Mucosa of stomach (tissue), 1 donor: Measurements from ENCODE around the gene SCN11A.

Source experiments
- H3K27me3 ChIP-seq: one replicate; pipeline ENCODE4 v1.7.0; 2013; ENCODE audit warnings: mild to moderate bottlenecking, low read length; ENCODE audit not compliant: control insufficient read depth, insufficient read depth
- H3K36me3 ChIP-seq: one replicate; pipeline ENCODE4 v1.7.0; 2013; ENCODE audit warnings: low read length; ENCODE audit not compliant: control insufficient read depth, insufficient read depth
- H3K4me1 ChIP-seq: one replicate; pipeline ENCODE4 v1.7.0; 2013; ENCODE audit warnings: mild to moderate bottlenecking, low read length; ENCODE audit not compliant: control insufficient read depth, insufficient read depth
- H3K4me3 ChIP-seq: one replicate; pipeline ENCODE4 v1.7.0; 2013; ENCODE audit warnings: low read length
- H3K9ac ChIP-seq: one replicate; pipeline ENCODE4 v1.7.0; 2013; ENCODE audit warnings: mild to moderate bottlenecking, low read length, moderate library complexity
- H3K9me3 ChIP-seq: one replicate; pipeline ENCODE4 v1.7.0; 2013; ENCODE audit warnings: mild to moderate bottlenecking, low read length, moderate library complexity; ENCODE audit not compliant: control insufficient read depth
- donor health status: Pancreatic carcinoma.

Gene SCN11A

GRCh38 chr3:39021465-39022285 is 30.1 kb downstream of the SCN11A start:
- Histone ChIP-seq H3K4me1 (no peaks in the 10 kb centered on the region), H3K4me3 (no peak overlapping the region), H3K9me3 (no peaks in the 10 kb centered on the region), H3K9ac (no peak overlapping the region), H3K27me3 (no peaks in the 10 kb centered on the region), H3K36me3 (no peaks in the 10 kb centered on the region)

GRCh38 chr3:39021029-39021428 is 30.7 kb downstream of the SCN11A start:
- Histone ChIP-seq H3K9ac (no peak overlapping the region), H3K36me3 (no peaks in the 10 kb centered on the region), H3K4me3 (no peak overlapping the region), H3K27me3 (no peaks in the 10 kb centered on the region), H3K4me1 (no peaks in the 10 kb centered on the region), H3K9me3 (no peaks in the 10 kb centered on the region)

- H3K4me3 ChIP-seq = no peak overlapping the region
- H3K27me3 ChIP-seq = no peaks in the 10 kb centered on the region
- H3K9ac ChIP-seq = no peak overlapping the region
- H3K9me3 ChIP-seq = no peaks in the 10 kb centered on the region
- H3K4me1 ChIP-seq = no peaks in the 10 kb centered on the region
- no peaks in the 10 kb centered on the region for H3K36me3 ChIP-seq
These were observed 32.4 kb downstream of the SCN11A start for GRCh38 chr3:39019299-39019698.

GRCh38 chr3:39015418-39015817 is 36.3 kb downstream of the SCN11A start:
- H3K36me3 ChIP-seq = no peaks in the 10 kb centered on the region
- H3K27me3 ChIP-seq = no peaks in the 10 kb centered on the region
- H3K9me3 ChIP-seq = no peaks in the 10 kb centered on the region
- H3K9ac ChIP-seq = no peak overlapping the region
- H3K4me1 ChIP-seq = no peaks in the 10 kb centered on the region
- H3K4me3 ChIP-seq = no peak overlapping the region

- H3K9me3 ChIP-seq = no peaks in the 10 kb centered on the region
- H3K4me3 ChIP-seq = no peak overlapping the region
- no peak overlapping the region for H3K9ac ChIP-seq
- no peaks in the 10 kb centered on the region for H3K4me1 ChIP-seq
- H3K27me3 ChIP-seq = no peaks in the 10 kb centered on the region
- H3K36me3 ChIP-seq = no peaks in the 10 kb centered on the region
These were observed 37.7 kb downstream of the SCN11A start for GRCh38 chr3:39013921-39014509.

GRCh38 chr3:39013289-39013688 is 38.5 kb downstream of the SCN11A start:
- no peak overlapping the region for H3K9ac ChIP-seq
- no peaks in the 10 kb centered on the region for H3K9me3 ChIP-seq
- no peak overlapping the region for H3K4me3 ChIP-seq
- no peaks in the 10 kb centered on the region for H3K36me3 ChIP-seq
- H3K27me3 ChIP-seq = no peaks in the 10 kb centered on the region
- no peaks in the 10 kb centered on the region for H3K4me1 ChIP-seq

- H3K27me3 ChIP-seq = no peaks in the 10 kb centered on the region
- H3K9ac ChIP-seq = no peak overlapping the region
- H3K36me3 ChIP-seq = no peaks in the 10 kb centered on the region
- H3K4me3 ChIP-seq = no peak overlapping the region
- no peaks in the 10 kb centered on the region for H3K4me1 ChIP-seq
- no peaks in the 10 kb centered on the region for H3K9me3 ChIP-seq
These were observed 40.5 kb downstream of the SCN11A start for GRCh38 chr3:39011191-39011736.

- H3K4me3 ChIP-seq = no peak overlapping the region
- H3K9me3 ChIP-seq = no peaks in the 10 kb centered on the region
- no peaks in the 10 kb centered on the region for H3K27me3 ChIP-seq
- no peaks in the 10 kb centered on the region for H3K4me1 ChIP-seq
- H3K36me3 ChIP-seq = no peaks in the 10 kb centered on the region
- no peak overlapping the region for H3K9ac ChIP-seq
These were observed 46.4 kb downstream of the SCN11A start for GRCh38 chr3:39005295-39005694.
